ENCODE results near the gene RERGL.
"Not testable (repeated sequence)": the region's sequence is repeated elsewhere in the genome, so short reads cannot be mapped to it uniquely, and the experiment has no call there.

The RERGL gene

DNA sequence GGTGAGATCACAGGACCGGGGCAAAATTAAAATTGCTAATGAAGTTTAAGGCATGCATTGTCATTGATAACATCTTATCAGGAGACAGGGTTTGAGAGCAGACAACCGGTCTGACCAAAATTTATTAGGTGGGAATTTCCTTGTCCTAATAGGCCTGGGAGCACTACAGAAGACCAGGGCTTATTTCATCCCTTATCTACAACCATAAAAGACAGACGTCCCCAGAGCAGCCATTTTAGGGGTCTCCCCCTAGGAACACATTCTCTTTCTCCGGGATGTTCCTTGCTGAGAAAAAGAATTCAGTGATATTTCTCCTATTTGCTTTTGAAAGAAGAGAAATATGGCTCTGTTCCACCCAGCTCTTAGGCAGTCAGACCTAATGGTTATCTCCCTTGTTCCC is 27.1 kb downstream of the RERGL start:
- not testable (repeated sequence) for H3K4me3 Mint-ChIP-seq, H3K27ac Mint-ChIP-seq, H3K27me3 Mint-ChIP-seq, H3K36me3 Mint-ChIP-seq, H3K4me1 Mint-ChIP-seq, ATAC-seq
- peaks cover 26% of the 10 kb centered on the region for H3K9me3 Mint-ChIP-seq

DNA sequence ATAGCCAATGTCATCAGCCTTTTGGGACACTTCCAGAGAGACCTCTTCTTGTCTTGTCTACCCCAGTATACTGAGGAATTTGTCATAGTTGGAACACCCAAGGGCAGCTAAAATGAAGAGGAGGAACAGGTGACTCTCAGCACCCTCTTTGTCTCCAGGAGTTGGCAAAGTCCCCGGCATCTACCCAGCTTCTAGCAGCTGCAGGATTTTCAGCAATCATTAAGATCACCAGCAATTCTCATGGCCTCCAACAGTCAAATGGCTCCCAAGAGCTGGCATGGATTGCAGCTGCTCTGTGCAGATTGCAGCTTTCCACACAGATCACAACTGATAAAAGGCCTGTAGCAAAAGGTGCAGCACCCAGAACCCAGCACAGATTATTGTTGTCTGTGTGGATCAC is 32.9 kb downstream of the RERGL start:
- Mint-ChIP-seq H3K4me3 (no peak overlapping the region), H3K27me3 (no peaks in the 10 kb centered on the region), H3K27ac (no peak overlapping the region), H3K9me3 (peaks cover 21% of the 10 kb centered on the region), H3K36me3 (no peaks in the 10 kb centered on the region), H3K4me1 (no peaks in the 10 kb centered on the region)
- ATAC-seq, result no peak

DNA sequence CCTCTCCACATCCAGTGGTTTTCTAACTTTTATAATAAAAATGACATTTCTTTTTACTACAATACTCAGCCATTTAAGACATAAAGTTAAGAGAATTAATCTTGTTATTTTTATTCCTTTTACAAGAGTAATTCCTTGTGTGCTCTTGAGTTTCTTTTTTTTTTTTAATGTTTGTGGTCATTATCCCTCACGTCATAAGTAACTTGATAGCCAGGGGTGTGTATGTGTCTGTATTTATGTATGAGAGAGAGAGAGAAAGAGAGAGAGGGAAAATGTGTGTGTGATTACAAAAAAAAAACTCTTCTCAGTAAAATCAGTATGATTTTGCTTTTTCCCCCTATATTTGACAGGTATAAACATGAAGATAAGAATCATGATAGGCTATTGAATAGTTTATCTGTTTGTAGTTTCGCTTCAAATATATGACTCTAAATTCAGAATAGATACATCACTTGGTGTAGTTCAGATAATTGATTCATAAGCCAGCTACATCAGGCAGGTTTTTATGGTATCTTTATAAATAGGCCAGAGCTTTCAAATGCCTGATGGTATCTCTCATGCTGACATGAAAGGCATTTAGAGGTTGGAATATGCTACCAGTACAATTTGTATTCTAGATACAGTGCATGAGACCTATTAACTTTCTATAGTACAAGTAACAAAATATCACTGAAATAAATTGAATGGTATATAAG is 34.9 kb downstream of the RERGL start:
- Mint-ChIP-seq H3K27ac (no peak overlapping the region), H3K9me3 (peaks cover 14% of the 10 kb centered on the region), H3K4me3 (no peak overlapping the region), H3K4me1 (no peaks in the 10 kb centered on the region), H3K36me3 (no peaks in the 10 kb centered on the region), H3K27me3 (no peaks in the 10 kb centered on the region)
- no peak for ATAC-seq

DNA sequence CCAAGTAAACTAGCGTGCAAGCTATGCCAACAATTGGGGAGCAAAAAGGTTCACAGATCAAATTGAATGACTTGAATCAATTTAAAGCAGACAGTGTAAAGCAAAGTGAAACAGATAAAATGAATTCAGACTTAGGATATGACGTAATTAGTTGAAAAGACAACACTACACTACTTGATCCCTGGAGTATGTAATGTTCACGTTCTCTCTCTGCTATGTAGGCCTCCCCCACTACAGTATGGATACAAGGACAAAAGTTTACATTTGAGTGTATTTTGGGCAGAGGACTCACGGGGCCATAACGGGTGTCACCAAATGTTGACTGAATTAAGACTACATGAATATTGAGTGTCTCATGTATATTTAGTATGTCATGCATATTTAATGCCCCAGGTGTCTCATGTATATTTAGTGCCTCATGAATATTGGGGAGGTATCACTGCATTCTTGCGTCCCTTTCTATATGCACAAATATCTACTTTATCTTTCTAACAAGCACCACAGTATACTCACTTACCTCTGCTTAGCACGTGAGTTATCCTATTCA is 44.5 kb downstream of the RERGL start:
- H3K9me3 Mint-ChIP-seq, result no peaks in the 10 kb centered on the region
- no peak for ATAC-seq
- H3K36me3 Mint-ChIP-seq, result no peaks in the 10 kb centered on the region
- no peak overlapping the region for H3K27ac Mint-ChIP-seq
- no peaks in the 10 kb centered on the region for H3K4me1 Mint-ChIP-seq
- no peaks in the 10 kb centered on the region for H3K27me3 Mint-ChIP-seq
- H3K4me3 Mint-ChIP-seq, result no peak overlapping the region

DNA sequence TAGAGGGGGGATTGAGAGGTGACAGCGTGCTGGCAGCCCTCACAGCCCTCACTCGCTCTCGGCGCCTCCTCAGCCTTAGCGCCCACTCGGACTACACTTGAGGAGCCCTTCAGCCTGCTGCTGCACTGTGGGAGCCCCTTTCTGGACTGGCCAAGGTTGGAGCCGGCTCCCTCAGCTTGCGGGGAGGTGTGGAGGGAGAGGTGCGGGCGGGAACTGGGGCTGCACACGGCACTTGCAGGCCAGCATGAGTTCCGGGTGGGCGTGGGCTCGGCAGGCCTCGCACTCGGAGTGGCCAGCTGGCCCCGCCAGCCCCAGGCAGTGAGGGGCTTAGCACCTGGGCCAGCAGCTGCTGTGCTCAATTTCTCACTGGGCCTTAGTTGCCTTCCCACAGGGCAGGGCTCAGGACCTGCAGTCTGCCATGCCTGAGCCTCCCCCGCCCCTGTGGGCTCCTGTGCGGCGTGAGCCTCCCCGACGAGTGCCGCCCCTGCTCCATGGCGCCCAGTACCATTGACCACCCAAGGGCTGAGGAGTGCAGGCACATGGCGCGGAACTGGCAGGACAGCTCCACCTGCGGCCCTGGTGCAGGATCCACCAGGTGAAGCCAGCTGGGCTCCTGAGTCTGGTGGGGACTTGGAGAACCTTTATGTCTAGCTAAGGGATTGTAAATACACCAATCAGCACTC is 49.8 kb downstream of the RERGL start:
- H3K27me3 Mint-ChIP-seq, H3K4me3 Mint-ChIP-seq, ATAC-seq, H3K4me1 Mint-ChIP-seq, H3K36me3 Mint-ChIP-seq, H3K27ac Mint-ChIP-seq: not testable (repeated sequence)
- peaks cover 12% of the 10 kb centered on the region for H3K9me3 Mint-ChIP-seq
